GM19238 (cell line): ENCODE results near the gene MARCKS.
A peak's percentile ranks its signal among the peaks of the same experiment; 100 is the strongest.

ENCODE experiments used
- DNase-seq: peaks from one replicate; pipeline ENCODE4 v3.0.0; 2011; ENCODE audit warnings: low spot score; ENCODE audit not compliant: insufficient read length

Gene MARCKS

GRCh38 chr6:113856625-113857555 lies at the start of gene MARCKS:
Gene MARCKS, plus strand, starts transcription at chr6:113857345. Its CDS starts 401 bp downstream, at chr6:113857746.
- peak; percentile 59 for DNase-seq

- no peak for DNase-seq
These were observed 47.3 kb upstream of the MARCKS start for GRCh38 chr6:113809826-113810225.

GRCh38 chr6:113813142-113813541 lies 44.0 kb upstream of the MARCKS start:
- no peak for DNase-seq

DNA sequence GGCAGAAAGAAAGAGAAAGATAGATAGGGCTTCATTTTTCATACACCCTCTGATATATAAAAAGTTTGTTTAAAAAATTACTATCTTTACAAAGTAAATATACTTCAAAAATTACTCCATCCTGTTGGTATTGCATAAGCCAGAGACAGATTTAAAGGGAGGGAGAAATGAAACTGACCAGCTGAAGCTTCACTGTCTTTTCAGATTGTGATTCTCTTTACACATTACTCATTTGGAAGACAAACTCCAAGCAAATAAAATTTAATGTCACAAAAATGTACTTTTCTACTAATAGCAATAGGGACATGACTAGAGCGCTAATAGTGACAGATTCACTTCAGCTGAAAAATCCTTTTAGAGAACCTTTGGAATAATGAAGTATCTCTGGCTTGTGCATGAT lies 38.6 kb upstream of the MARCKS start:
- DNase-seq = no peak

DNA sequence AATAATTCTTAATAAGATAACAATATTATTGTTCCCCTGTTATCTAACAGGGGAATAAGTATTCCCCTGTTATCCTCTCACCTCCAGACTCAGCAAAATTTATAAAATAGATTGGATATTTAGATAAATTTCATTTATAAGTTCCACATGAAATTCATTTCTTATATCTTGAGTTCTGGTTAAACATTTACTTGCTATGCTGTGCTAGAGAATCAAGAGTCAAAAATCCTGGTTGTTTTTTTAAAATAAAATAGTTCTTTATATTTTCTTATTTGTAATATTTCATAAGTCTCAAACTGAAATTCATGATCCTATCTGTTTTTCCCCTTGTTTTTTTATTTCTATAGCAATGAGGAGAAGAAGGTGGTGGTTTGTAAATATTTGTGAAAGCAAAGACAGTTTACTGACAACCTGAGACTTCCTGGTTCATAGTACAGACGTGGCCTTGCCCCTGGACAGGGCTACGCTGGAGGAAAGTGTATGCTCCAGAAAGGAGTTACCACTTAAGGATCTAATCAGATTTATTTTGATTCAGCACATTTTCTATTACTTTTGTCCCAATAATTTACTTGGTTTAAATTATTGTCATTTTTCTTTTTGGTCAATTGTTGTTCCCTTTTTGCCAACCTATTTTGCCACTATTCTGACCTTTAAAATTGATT lies 37.8 kb upstream of the MARCKS start:
- DNase-seq = no peak

- DNase-seq = no peak
These were observed 36.4 kb upstream of the MARCKS start for GRCh38 chr6:113820761-113821160.

GRCh38 chr6:113821445-113821844 lies 35.7 kb upstream of the MARCKS start:
- DNase-seq = no peak

GRCh38 chr6:113823916-113824315 lies 33.2 kb upstream of the MARCKS start:
- DNase-seq = no peak

- DNase-seq = no peak
These were observed 32.7 kb upstream of the MARCKS start for GRCh38 chr6:113824411-113824810.

GRCh38 chr6:113824866-113825265 lies 32.3 kb upstream of the MARCKS start:
- DNase-seq = no peak

- no peak for DNase-seq
These were observed 31.4 kb upstream of the MARCKS start for GRCh38 chr6:113825781-113826180.

DNA sequence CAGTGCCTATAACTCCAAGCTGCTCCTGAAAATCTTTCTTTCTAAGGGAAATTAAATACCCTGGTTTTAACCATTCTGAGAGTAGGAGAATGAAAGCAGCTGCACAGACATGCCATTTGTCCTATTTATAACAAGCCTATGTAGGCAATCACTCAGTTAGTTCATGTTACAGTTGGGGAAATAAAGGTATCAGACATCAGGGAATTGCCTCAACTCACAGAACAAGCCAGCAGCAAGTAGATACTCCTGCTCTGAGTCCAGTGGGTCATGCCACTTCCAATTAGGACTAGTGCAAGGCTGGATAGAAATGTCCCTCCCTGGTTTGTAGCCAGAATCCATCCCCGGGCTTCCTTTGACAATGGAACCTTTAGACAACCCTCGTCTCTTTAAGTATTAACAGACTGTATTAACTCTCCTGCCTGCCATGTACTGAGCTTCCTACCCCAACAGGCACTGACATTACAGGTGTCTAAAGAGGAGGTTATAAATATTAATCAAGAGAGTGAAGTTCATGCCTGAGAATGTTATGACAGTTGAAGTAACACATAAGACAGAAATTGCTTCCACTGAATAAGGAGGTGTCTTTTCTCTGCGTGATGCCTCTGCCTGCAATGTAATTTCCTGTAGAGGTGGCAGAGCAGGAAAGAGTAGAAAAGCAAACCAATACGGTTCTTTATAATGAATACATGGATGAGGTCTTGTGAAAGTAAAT lies 28.0 kb upstream of the MARCKS start:
- DNase-seq = no peak

DNA sequence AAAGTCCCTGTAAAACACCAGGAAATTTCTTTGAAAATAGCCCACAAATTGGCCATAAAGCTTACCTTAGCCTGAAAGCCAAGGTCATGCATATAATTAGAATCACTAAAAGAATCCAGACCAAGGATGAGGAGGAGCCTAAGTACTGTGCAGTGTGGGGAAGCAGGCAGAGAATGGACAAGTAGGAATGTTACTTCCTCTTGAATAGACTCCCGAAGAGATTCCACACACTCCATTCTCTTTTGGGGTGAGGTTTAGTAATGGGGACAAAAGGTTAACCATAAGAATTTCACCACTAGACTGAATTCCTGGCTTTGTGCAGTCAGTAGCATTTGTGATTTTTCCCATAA lies 27.5 kb upstream of the MARCKS start:
- no peak for DNase-seq

GRCh38 chr6:113830140-113830539 lies 27.0 kb upstream of the MARCKS start:
- no peak for DNase-seq

- no peak for DNase-seq
These were observed 23.6 kb upstream of the MARCKS start for GRCh38 chr6:113833537-113833936.

DNA sequence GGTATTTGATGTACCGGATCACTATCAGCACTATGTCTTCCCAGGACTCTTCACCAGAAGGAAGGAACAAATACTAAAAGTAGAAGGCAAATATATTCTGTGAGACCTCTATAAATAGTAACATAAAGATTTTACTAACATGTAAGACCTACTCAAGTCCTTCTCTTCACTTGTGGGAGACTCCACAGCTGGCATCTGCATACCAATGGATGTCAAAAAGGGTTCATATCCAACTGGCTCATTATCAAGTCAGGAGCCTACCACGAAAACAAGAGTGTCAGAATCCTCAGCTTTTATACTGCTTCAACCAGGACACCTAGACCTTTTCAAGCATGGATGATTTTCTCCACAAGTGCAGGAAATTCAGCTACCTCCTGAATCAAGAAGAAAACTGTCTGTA lies 20.0 kb upstream of the MARCKS start:
- no peak for DNase-seq

DNA sequence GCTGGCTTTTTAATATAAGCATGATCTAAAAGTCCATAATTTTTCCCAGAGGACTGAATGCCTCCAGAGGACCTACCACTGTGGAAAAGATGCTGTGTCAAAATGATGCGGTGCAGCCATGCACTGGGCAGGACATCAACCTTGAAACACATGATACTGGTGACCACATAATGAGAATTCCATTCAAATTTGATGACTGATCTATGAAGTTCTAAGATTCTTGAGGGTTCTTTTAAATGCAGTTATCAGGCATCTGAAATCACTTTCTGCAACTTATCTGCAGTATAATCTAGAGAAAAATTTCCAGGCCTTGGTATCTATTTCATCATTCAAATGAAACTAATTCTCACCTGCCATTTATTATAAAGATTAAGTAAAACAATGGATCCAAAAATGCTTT lies 15.0 kb upstream of the MARCKS start:
- DNase-seq = no peak

- no peak for DNase-seq
These were observed 13.6 kb upstream of the MARCKS start for GRCh38 chr6:113843500-113844073.

- DNase-seq = no peak
These were observed 10.6 kb upstream of the MARCKS start for GRCh38 chr6:113846577-113846976.

DNA sequence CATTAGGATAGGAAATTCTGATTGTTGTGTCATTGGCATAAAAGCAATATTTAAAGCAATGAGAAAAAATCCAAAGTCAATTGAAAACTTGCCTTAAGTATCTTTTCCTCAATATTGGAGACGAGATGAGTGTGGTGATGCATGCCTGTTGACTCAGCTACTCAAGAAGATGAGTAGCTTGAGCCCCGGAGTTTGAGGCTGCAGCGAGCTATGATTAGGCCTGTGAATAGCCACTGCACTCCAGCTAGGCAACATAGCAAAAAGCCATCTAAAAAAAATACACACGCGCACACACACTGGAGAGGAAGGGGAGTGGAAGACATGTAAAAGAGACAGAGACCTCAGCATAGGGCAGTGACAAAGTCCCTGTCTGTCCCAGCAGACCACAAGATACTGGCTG lies 9.7 kb upstream of the MARCKS start:
- no peak for DNase-seq

- DNase-seq = no peak
These were observed 8.9 kb upstream of the MARCKS start for GRCh38 chr6:113848280-113848679.

- DNase-seq = no peak
These were observed 8.3 kb upstream of the MARCKS start for GRCh38 chr6:113848811-113849210.
